GM18858 (cell line): ENCODE measurements around the gene SEL1L3.

Experiments
- ATAC-seq: cut with Tn5 transposase; IDR thresholded peaks from one replicate; pipeline ENCODE4 v1.9.1; 2021; ENCODE audit not compliant: unreplicated experiment

The SEL1L3 gene

GRCh38 chr4:25795566-25796454 is 67.0 kb downstream of the SEL1L3 start:
- ATAC-seq, result no peak

GRCh38 chr4:25795091-25795490 is 67.7 kb downstream of the SEL1L3 start:
- ATAC-seq, result no peak

GRCh38 chr4:25792876-25793275 is 69.9 kb downstream of the SEL1L3 start:
- no peak for ATAC-seq

- no peak for ATAC-seq
These were observed 70.5 kb downstream of the SEL1L3 start for GRCh38 chr4:25792200-25792791.

GRCh38 chr4:25790024-25790423 is 72.8 kb downstream of the SEL1L3 start:
- ATAC-seq, result no peak

- ATAC-seq, result no peak
These were observed 74.0 kb downstream of the SEL1L3 start for GRCh38 chr4:25788703-25789238.

GRCh38 chr4:25786497-25787065 is 76.2 kb downstream of the SEL1L3 start:
- ATAC-seq, result no peak

GRCh38 chr4:25783943-25784342 is 78.8 kb downstream of the SEL1L3 start:
- no peak for ATAC-seq

- ATAC-seq, result no peak
These were observed 79.7 kb downstream of the SEL1L3 start for GRCh38 chr4:25783126-25783525.

GRCh38 chr4:25782482-25782881 is 80.3 kb downstream of the SEL1L3 start:
- no peak for ATAC-seq

GRCh38 chr4:25779021-25779420 is 83.8 kb downstream of the SEL1L3 start:
- no peak for ATAC-seq

- no peak for ATAC-seq
These were observed 86.0 kb downstream of the SEL1L3 start for GRCh38 chr4:25776795-25777194.

- no peak for ATAC-seq
These were observed 87.6 kb downstream of the SEL1L3 start for GRCh38 chr4:25775166-25775565.

GRCh38 chr4:25773358-25773757 is 89.4 kb downstream of the SEL1L3 start:
- ATAC-seq, result no peak

- ATAC-seq, result no peak
These were observed 91.1 kb downstream of the SEL1L3 start for GRCh38 chr4:25771672-25772071.

GRCh38 chr4:25770847-25771246 is 91.9 kb downstream of the SEL1L3 start:
- no peak for ATAC-seq

- ATAC-seq, result no peak
These were observed 93.5 kb downstream of the SEL1L3 start for GRCh38 chr4:25769251-25769650.

- no peak for ATAC-seq
These were observed 94.7 kb downstream of the SEL1L3 start for GRCh38 chr4:25767877-25768725.

GRCh38 chr4:25760518-25761157 is 102.2 kb downstream of the SEL1L3 start:
- ATAC-seq, result no peak

GRCh38 chr4:25760048-25760447 is 102.7 kb downstream of the SEL1L3 start:
- no peak for ATAC-seq
